GM06990 (cell line): Measurements from ENCODE around the gene UBE2V1.

Source experiments
- DNase-seq: peaks from one replicate; pipeline ENCODE4 v3.0.0-alpha.2; 2011; ENCODE audit not compliant: insufficient read length; ENCODE audit errors: extremely low read depth
- H3K27me3 ChIP-seq: replicated peaks from 2 replicates; pipeline ENCODE4 v1.6.0; 2011; ENCODE audit warnings: low read length; ENCODE audit not compliant: control insufficient read depth, insufficient read depth
- H3K36me3 ChIP-seq: 2 replicates; pipeline ENCODE4 v1.5.1; 2011; ENCODE audit warnings: low read length; ENCODE audit not compliant: control insufficient read depth, insufficient read depth
- H3K4me3 ChIP-seq: replicated peaks from 2 replicates; pipeline ENCODE4 v1.5.1; 2011; ENCODE audit warnings: low read depth, mild to moderate bottlenecking, control low read depth, low read length
- TF ChIP-seq, protein P1 (sequence below): IDR thresholded peaks from 2 replicates; pipeline ENCODE4 v1.5.1; 2011; ENCODE audit warnings: low read length, control low read depth, mild to moderate bottlenecking, inconsistent platforms; ENCODE audit not compliant: insufficient read depth, poor library complexity, severe bottlenecking

The UBE2V1 gene

DNA sequence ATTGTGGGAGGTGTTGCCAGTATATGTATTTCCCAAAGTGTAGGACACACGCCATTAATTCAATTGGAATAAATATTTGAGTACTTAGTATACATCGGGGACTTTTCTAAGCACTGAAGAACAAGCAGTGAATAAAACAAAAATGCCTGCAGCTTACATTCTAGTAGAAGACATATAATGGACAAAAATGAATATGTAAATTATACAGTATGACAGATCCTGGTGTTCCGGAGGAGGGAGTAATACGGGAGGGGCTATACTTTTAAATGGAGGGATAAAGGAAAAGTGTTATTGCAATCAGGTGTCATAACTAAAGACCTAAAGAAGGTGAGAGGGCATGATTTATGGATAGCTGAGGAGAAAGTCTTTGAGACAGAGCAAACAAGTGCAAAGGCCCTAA is 15.1 kb downstream of the UBE2V1 start:
- Histone ChIP-seq H3K36me3 (peaks cover 12% of the 10 kb centered on the region), H3K4me3 (no peak overlapping the region), H3K27me3 (no peaks in the 10 kb centered on the region)
- no peak for DNase-seq
- TF ChIP-seq, protein P1, sequence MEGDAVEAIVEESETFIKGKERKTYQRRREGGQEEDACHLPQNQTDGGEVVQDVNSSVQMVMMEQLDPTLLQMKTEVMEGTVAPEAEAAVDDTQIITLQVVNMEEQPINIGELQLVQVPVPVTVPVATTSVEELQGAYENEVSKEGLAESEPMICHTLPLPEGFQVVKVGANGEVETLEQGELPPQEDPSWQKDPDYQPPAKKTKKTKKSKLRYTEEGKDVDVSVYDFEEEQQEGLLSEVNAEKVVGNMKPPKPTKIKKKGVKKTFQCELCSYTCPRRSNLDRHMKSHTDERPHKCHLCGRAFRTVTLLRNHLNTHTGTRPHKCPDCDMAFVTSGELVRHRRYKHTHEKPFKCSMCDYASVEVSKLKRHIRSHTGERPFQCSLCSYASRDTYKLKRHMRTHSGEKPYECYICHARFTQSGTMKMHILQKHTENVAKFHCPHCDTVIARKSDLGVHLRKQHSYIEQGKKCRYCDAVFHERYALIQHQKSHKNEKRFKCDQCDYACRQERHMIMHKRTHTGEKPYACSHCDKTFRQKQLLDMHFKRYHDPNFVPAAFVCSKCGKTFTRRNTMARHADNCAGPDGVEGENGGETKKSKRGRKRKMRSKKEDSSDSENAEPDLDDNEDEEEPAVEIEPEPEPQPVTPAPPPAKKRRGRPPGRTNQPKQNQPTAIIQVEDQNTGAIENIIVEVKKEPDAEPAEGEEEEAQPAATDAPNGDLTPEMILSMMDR: no peak

DNA sequence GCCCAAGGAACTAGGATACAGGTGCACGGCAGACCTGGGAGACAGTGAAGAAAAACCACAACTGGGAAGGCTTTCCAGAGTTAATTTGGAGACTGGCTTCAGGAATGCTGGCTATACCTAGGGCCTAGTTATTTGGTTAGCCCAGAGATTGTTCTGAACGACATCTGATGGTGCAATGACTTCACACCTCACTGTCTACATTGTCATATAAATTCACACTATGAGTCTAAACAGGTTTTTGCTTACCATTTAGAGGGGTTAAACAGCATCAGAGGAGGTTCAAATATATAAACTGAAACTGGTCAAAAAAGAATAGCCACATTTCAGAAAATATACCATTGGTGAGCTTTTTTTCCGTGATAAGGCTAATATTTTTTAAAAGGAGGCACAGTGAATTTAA is 16.7 kb downstream of the UBE2V1 start:
- H3K36me3 ChIP-seq: peaks cover 10% of the 10 kb centered on the region
- TF ChIP-seq, protein P1: no peak
- no peak for DNase-seq
- no peaks in the 10 kb centered on the region for H3K27me3 ChIP-seq
- H3K4me3 ChIP-seq: no peak overlapping the region

DNA sequence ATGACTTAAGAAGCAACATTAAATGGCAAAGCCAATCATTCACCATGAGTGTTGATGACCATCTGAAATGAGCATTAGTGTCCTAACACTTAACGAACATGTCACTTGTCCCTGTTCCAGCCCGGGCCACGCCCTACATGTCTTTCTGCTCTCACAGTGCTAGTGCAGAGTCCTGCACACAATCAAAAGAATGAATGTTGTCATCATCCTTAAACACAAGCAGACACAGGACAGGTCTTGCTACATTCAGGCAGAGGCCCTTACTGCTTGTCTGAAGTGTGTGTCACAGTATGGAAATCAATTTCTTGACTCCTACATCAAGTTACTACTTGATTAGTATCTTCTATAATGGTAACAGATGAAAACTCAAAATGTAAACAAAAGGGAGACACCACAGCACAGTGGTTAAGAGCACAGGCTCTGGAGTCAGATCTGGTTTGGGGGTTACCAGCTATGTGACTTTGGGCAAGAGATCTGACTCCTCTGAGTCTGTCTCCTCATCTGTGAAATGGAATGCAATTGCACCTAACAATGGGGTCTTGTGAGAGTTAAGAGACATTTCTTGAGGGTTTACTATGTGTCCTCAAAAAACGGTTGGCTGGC is 17.4 kb downstream of the UBE2V1 start:
- no peaks in the 10 kb centered on the region for H3K27me3 ChIP-seq
- no peak overlapping the region for H3K4me3 ChIP-seq
- DNase-seq: no peak
- H3K36me3 ChIP-seq: peaks cover 10% of the 10 kb centered on the region
- TF ChIP-seq, protein P1: no peak

DNA sequence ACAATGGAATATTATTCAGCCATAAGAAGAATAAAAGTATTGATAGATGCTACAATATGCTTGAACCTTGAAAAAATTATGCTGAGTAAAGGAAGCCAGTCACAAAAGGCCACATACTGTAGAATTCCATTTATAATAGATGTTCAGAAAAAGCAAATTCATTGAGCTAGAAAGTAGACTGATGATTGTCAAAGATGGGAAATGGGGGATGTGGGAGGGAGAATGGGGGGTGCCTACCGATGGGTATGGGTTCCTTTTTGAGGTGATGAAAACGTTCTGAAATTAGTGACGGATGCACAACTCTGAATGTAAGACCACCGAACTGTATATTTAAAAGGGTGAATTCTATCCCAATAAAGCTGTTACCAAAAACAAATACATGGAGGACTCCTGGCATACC is 18.4 kb downstream of the UBE2V1 start:
- H3K4me3 ChIP-seq: no peak overlapping the region
- H3K36me3 ChIP-seq: peaks cover 13% of the 10 kb centered on the region
- DNase-seq: no peak
- no peaks in the 10 kb centered on the region for H3K27me3 ChIP-seq
- TF ChIP-seq, protein P1: no peak

DNA sequence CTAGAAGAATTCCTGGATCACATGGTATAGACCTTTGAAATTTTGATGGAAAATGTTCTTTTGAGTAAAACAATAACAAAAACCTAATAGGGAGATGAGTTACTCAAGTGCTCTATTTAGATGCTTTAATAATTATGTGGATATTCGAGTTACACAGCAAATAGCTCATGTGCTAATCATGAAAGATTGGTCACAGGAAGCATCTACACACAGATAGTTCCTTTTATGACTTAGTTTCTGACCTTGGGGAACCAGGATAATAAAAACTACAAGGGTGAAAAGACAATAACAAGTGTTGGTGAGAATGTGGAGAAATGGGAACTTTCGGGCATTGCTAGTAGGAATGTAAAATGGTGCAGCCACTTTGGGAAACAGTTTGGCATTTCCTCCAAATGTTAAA is 19.7 kb downstream of the UBE2V1 start:
- H3K27me3 ChIP-seq: no peaks in the 10 kb centered on the region

More for the DNA sequence above, 19.7 kb downstream of the UBE2V1 start:
- Histone ChIP-seq H3K4me3 (no peak overlapping the region), H3K36me3 (peaks cover 11% of the 10 kb centered on the region)
- TF ChIP-seq, protein P1: no peak
- no peak for DNase-seq
